SKM-1 treated with dmso at 0.1 percent for 144 hours (cell line): Measurements from ENCODE around the gene FAF1.

Experiments used
- DNase-seq: peaks from one replicate; lab custom pipeline; 2025; ENCODE audit not compliant: unreplicated experiment; lab: John Stamatoyannopoulos, UW

FAF1 gene

DNA sequence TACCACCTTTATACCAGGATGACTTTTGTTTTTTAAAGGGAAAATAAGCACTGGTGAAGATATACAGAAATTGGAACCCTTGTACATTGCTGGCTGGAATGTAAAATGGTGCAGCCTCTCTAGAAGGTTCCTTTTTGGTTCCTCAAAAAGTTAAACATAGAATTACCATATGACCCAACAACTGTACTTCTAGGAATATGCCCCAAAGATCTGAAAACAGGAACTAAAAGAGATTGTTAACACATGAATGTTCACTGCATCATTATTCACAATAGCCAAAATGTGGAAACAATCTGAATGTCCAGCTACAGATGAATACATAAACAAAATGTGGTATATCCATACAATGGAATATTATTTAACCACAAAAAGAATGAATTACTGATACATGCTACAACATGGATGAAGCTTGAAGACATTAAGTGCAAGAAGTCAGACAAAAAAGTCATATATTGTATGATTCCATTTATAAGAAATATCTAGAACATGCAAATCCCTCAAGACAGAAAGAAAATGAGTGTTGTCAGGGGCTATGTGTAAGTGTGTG is 452.0 kb downstream of the FAF1 start:
- peak; percentile 62 for DNase-seq

DNA sequence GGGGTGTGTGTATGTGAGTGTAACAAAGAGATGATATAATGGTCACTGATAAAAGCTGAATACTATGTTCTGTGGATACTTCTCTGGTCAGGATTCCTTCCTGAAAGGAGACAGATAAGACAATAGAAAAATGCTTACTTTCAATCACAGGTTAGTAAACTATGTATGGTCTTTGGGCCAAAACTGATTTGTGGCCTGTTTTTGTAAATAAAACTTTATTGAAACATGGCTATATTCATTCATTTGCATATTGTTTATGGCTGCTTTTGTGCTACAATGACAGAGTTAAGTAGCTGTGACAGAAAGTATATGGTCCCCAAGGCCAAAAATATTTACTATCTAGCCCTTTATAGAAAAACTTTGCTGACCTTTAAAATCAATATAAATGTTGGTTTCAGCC is 454.6 kb downstream of the FAF1 start:
- no peak for DNase-seq

GRCh38 chr1:50503515-50503914 is 456.6 kb downstream of the FAF1 start:
- DNase-seq: no peak

DNA sequence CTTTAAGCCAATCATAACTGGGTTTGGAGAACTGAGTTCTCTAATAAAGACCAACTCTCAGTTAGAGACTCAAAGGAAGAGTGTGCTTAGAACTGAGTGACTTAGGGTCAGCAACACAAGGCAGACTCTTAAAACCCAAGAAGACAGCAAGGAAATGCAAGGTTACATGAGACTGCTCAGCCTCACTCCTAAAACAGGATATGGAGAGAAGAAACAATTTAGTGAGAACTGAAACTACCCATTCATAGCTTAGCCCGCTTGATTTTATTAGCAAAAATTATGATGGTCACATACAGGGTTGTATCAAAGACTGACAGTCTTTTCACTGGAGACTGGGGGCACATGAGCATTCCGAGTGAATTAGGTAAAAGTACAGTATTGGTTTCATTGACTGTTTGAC is 457.9 kb downstream of the FAF1 start:
- no peak for DNase-seq

DNA sequence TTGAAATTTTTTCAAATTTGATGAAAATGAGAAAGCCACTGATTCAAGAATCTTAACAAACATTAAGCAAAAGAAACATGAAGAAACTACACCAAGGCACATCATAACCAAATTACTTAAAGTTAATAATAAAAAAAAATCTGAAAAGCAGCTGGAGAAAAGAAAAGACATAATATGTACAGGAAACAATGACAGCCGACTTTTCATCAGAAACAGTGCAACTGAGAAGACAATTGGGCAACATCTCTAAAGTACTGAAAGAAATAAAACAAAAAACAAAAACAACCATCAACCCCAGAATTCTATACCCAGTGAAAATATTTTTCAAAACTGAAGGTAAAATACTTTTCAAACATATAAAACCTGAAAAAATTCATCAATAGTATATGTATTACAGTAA is 463.1 kb downstream of the FAF1 start:
- no peak for DNase-seq

DNA sequence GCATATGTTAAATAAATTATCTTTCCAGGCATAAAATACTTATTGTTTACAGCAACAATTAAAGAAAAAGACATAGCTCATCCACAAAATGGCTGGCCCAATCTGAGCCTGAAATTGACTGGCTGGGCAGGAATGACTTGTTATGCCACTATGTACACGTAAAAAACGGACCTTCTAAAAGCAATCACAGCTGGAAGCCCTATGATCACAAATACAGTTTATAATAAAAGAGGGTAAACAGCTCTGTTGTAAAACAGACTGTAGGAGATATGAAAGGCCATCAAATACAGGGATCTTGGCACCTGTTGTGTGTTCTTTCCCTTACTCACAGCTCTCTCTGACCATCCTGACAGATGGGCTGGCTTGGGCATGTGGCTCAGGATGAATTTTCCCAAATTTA is 466.4 kb downstream of the FAF1 start:
- DNase-seq: no peak

DNA sequence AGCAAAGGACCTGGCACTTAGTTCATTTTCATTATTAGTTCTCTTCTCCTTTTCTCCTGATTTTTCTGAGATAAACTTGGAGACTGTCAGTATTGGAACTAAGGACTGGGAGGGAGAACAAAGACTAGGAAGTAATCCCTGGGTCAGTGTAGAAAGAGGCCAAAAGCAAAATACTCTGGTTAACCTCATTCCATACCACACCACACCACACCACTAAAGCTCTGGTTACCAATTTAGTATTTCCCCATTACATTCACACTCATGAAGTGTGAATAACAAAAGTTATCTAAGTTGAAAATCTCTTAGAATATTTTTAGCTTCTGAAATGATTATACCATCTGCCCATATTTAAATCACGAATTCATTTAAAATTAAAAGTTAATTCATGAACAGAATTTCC is 467.9 kb downstream of the FAF1 start:
- DNase-seq: peak; percentile 13

- DNase-seq: no peak
Measured at GRCh38 chr1:50491142-50491541, 468.9 kb downstream of the FAF1 start.

DNA sequence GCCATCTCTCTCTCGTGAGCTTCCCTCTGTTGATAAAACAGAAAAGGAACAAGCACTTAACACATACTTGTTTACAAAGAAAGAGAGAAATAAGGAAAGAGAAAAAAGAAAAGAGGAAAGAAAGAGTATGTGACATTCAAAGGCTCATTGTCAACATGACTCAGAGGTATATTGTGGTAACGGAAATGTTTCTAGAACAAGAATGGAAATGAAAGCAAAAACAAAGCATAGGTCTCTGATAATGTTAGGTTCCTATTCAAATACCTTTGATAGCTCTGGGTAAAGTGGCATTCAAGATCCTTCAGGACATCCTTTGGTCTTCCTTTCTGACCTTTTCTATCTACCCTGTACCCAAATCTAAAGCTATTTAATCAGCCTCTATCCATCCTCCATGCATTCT is 469.4 kb downstream of the FAF1 start:
- no peak for DNase-seq

- no peak for DNase-seq
Measured at GRCh38 chr1:50488876-50489275, 471.2 kb downstream of the FAF1 start.

GRCh38 chr1:50488356-50488755 is 471.7 kb downstream of the FAF1 start:
- DNase-seq: no peak

GRCh38 chr1:50487725-50488124 is 472.3 kb downstream of the FAF1 start:
- DNase-seq: no peak

- no peak for DNase-seq
Measured at GRCh38 chr1:50481142-50481736, 478.8 kb downstream of the FAF1 start.

DNA sequence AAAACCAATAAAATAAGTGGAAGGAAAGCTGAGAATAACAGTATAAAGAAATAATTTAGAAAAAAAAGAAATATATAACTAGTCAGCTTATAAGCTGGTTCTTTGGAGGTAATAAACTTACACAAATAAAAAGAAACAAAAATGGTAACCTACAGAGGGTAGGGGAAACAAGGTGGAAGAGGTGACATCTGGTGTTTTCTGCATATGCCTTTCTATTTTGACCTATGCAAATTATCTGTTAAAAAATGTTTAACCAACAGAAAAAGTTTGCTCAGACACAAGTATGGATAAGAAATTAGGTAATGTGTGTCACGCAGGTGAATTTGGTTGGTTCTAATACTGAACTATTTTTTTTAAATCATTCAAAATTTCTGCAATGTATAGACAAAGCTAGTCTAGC is 483.3 kb downstream of the FAF1 start:
- DNase-seq: no peak

DNA sequence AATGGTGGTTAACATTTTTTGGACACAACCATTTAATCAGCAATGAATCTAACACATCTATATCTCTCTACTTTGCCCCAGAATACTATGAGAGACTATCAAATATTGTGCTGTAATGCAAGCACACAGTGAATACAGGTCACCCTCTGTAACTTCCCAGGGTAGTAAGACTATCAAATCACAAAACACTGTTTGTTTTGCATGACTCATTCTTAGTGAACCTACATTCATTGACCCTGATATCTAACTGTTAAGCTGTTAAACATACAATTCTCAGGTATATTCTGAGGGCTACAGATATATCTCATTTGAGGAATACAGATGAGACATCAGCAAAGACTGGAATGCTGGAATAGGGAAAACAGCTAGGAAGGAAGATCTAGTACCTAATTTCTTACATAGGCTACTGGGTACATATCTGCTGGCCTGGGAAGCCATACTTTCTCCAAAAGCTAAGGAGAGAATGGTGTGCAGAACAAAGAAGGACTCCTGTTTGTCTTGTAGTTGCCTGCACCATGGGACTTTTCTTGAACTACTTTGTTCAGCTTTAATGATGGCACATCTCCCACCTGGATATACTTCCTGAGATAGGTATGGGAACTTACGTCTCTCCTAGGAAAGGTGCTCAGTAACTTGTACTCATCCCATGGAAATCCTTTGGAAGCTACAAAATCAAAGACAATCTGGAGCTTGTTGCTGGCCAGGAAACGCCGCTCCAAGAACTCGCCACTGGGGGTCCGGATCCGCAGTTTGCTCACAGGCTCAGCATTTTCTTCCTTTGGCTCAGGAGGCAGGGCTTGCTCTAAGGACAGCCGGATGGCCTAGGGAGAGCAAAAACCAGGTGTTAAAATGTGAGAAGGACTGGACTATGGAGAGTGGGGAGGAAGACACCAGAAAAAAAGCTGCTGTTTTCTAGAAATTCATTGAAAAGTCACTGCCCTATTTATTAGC is 484.9 kb downstream of the FAF1 start:
- no peak for DNase-seq

- DNase-seq: no peak
Measured at GRCh38 chr1:50473513-50473912, 486.6 kb downstream of the FAF1 start.

- no peak for DNase-seq
Measured at GRCh38 chr1:50471967-50472366, 488.1 kb downstream of the FAF1 start.

GRCh38 chr1:50462964-50463363 is 497.1 kb downstream of the FAF1 start:
- no peak for DNase-seq

DNA sequence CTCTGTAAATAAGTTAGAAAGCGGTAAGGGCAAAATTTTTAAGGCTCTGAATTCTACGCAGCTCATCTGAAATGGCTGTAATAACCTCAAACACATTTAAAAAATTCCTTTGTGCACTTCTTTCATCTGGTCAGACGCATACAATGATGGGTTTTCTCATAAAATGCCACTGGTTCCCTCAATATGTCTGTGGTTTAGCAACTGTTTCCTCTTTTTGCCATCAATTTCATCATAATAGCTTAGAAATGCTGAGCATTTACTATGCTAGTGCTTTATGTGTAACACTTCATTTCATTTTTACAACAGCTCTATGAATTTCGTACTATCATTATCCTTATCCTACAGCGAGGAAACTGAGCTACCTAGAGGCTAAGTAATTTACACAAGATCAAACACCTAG is 501.6 kb downstream of the FAF1 start:
- DNase-seq: peak; percentile 67

DNA sequence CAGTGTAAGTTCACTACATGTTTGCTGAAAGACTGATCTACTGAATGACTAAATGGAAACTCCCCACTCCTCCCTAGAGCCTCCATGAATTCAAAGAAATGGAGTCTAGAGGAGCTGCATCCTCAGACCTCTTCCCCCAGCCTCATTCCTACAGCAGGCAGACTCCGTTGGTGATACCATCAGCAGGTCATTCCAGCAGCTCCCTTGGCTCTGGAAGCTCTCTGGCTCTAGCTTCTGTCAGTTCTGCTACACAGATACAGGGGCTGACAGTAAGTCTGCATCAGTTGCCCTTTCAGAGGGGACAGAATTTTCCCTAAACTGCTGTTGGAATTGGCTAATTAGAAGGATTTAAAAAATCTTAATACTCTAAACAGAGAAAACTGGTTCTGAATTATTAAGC is 505.2 kb downstream of the FAF1 start:
- DNase-seq: no peak

DNA sequence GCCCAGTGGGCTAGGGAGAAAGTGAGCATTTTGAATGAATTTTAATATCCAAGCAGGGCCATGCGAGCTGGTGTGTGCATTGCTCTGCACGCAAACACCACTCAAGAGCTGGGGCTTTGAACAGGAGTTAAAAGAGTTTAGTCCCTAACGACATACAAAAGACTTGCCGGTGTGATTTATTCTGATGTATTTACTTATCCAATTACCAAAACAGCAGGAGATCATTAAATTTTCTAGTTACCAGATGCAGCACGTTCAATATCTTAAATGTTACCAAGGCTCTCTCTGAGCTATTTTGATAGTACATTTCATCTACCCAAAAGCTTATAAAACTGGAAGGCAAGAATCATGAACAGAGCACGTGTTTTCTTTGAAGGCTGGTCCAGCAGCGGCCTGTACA is 506.8 kb downstream of the FAF1 start:
- DNase-seq: no peak

DNA sequence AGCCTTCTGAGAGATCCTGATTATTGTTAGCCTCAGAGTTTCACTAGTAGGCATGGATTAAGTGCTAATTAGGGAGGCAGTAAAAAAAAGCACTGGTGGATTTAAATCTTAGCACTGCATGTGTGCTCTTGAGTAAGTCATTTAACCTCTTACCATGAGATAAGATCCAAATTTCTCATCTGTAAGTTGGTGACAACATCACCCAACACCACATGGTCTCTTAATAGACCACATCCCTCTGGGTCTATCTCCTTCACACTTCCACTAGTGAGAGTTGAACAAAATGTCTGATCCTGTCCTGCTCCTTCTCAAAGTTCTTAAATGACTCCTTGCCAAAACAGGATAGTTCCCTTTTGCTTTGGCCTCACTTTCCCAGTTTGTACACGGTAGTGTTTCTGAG is 507.4 kb downstream of the FAF1 start:
- no peak for DNase-seq
